ENCODE results near the gene TSBP1.
"Not testable (repeated sequence)": the region's sequence is repeated elsewhere in the genome, so short reads cannot be mapped to it uniquely, and the experiment has no call there.

Gene TSBP1

GRCh38 chr6:32375739-32376529, 4.2 kb upstream of the TSBP1 start:
- DNase-seq (ENCODE audit: low read depth): no peak

DNA sequence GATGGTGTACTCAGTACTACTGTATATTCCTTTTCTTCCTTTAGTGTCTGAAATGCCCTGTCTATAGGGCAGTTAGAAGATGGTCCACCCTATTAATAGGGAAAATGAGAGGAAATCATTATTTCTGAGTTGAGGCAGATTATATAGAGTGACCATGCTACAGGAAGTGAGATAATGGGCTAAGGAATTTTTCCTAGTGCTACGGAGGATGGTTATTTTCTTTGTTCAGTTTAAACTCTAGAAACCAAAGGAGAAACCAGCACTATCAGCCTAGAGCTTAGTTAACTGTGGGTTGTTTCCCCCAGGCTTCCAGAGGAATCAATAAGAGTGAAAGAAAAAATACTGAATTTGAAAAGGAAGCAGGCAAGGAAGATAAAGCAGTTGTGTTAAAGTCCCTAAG, 474 bp downstream of the TSBP1 start:
- peak; percentile 39 for DNase-seq (ENCODE audit: low read depth)

GRCh38 chr6:32370505-32370904, 1.2 kb downstream of the TSBP1 start:
- peak; percentile 74 for DNase-seq (ENCODE audit: low read depth)

- peak; percentile 96 for DNase-seq (ENCODE audit: low read depth)
Measured at GRCh38 chr6:32369660-32370059, 2.0 kb downstream of the TSBP1 start.

GRCh38 chr6:32367644-32368043, 4.1 kb downstream of the TSBP1 start:
- no peak for DNase-seq (ENCODE audit: low read depth)

- DNase-seq (ENCODE audit: low read depth): not testable (repeated sequence)
Measured at GRCh38 chr6:32359225-32359624, 12.5 kb downstream of the TSBP1 start.

DNA sequence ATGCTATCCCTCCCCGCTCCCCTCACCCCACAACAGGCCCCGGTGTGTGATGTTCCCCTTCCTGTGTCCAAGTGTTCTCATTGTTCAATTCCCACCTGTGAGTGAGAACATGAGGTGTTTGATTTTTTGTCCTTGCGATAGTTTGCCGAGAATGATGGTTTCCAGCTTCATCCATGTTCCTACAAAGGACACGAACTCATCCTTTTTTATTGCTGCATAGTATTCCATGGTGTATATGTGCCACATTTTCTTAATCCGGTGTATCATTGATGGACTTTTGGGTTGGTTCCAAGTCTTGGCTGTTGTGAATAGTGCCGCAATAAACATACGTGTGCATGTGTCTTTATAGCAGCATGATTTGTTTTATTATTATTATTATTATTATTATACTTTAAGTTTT, 13.2 kb downstream of the TSBP1 start:
- not testable (repeated sequence) for DNase-seq (ENCODE audit: low read depth)

DNA sequence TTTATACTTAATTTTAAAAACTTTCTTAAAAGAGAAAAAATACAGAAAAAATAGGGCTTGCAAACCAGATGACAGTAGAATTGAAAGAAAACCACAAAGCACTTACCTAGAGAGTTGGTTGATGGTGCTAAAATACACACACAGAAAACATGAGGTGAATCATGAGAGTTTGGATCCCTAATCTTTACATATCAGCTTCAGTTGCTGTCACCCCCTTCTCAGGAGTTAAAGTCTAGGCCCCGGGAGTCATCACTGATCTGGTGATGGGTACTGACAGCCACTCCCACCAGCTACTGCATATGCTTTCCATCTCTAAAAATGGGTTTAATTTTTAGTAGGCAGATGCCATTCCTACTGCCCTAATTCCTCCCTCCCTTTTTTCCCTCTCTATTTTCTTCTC, 16.7 kb downstream of the TSBP1 start:
- no peak for DNase-seq (ENCODE audit: low read depth)

GRCh38 chr6:32353348-32353747, 18.4 kb downstream of the TSBP1 start:
- DNase-seq (ENCODE audit: low read depth): no peak

GRCh38 chr6:32340242-32340641, 31.5 kb downstream of the TSBP1 start:
- DNase-seq (ENCODE audit: low read depth): no peak

DNA sequence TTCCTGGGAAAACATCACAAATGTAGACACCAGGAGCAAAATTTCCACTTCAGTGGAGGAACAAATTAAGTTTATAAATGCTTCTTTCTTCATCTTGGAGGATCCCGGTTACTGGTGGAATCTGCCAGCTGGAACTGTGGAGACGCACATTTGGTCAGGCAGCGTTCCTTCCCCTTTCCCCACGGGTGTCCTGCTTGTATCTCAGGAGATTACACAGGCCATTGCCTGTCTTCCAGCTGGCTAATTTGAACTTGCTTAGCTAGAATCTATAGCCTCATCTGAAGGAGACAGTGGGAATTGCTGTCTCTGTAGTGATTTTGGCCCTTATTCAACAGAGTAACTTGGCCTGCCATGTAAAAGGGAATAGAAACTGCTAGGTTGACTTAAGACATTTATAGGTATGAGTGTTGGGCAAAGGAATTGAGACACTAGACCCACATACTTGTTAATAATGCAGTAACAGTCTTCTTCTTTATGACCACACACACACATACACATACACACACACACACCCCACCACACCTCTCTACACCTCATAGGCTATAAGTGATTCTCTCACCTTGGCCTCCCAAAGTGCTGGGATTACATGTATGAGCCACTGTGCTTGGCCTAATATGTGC, 34.4 kb downstream of the TSBP1 start:
- DNase-seq (ENCODE audit: low read depth): no peak

DNA sequence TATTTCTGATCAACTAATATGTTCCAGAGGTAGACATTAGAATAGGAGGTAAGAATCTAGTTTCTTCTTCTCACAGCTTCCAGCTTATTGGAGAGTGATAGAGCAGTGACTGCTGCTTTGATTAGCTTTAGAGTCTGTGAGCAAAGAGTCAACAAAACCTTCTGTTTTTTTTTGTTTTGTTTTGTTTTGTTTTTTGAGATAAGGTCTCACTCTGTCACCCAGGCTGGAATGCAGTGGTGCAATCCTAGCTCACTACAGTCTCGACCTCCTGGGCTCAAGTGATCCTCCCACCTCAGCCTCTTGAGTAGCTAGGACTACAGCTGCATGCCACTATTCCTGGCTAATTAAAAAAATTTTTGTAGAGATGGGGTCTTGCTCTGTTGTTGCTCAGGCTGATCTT, 39.3 kb downstream of the TSBP1 start:
- no peak for DNase-seq (ENCODE audit: low read depth)

GRCh38 chr6:32329141-32329540, 42.6 kb downstream of the TSBP1 start:
- no peak for DNase-seq (ENCODE audit: low read depth)

DNA sequence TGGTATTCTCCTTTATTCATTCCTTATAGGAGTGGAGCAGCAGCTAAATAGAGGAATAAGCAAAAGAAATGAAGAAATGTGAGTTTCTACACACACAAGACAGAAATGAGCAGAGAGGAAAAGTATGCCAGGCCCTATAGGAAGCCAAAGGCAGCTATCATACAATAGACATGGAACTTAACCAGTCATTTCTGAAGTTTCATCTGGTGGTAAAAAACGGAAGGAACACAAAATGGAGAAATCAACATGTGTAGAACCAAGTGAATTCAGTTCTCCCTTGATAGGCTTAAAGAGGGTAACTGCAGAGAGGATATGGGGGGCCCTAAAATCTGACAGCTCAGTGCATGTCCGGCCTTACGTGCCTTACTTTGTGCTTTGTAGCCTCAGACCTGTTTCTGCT, 44.6 kb downstream of the TSBP1 start:
- no peak for DNase-seq (ENCODE audit: low read depth)

- DNase-seq (ENCODE audit: low read depth): no peak
Measured at GRCh38 chr6:32318501-32318900, 53.2 kb downstream of the TSBP1 start.

GRCh38 chr6:32317541-32317940, 54.2 kb downstream of the TSBP1 start:
- no peak for DNase-seq (ENCODE audit: low read depth)

GRCh38 chr6:32313964-32314363, 57.7 kb downstream of the TSBP1 start:
- no peak for DNase-seq (ENCODE audit: low read depth)

DNA sequence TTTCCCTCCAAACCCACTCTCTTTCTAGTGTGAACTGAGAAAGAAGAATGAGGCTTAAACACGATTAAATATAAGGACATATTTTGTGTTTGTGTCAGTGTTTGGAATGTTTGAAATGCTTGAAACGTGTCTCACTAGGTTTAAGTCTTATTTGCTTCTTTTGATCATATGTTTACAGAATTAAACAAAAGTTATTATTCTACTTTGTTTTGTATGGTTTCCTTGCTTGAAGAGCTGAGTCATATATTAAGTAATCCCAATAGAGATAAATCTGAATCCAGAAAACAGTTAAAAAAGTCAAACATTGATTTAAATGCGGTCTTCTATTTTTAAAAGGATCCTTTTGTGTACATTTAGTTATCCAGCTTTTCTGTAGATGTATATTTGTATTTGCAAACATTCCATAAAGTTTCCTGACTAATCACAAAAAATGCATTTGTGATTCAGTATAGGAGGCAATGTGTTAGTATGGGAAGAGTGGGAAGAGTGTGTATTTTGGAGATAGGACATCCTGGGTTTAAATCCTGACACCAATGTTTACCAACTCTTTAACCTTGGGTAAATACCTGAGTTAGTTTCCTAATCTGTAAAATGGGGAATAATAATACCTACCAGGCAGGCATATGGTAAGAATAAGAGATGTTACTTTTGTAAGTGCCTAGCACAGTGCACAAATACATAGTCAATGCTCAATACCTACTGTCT, 72.9 kb downstream of the TSBP1 start:
- peak; percentile 83 for DNase-seq (ENCODE audit: low read depth)

GRCh38 chr6:32294980-32295379, 76.7 kb downstream of the TSBP1 start:
- DNase-seq (ENCODE audit: low read depth): not testable (repeated sequence)

GRCh38 chr6:32294566-32294965, 77.1 kb downstream of the TSBP1 start:
- DNase-seq (ENCODE audit: low read depth): no peak

- DNase-seq (ENCODE audit: low read depth): no peak
Measured at GRCh38 chr6:32293695-32294094, 78.0 kb downstream of the TSBP1 start.

DNA sequence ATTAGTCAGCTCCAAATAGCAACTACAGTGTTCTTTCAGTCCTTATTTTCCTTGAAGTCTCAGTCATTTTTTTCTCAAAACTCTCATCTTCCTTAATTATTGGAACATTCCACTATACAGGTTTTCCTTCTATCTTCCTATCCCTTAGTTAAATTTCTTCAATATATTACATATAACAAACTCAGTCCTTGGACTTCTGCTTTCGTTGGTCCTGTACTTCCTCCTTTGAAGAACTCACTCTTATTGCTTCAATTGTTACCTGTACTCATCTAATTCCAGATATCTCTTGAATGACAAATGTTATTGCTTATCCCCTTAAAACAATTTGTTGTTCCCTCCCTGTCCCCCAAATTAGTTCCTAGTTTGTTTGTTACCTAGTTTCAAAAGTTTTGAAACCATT, 80.2 kb downstream of the TSBP1 start:
- no peak for DNase-seq (ENCODE audit: low read depth)

DNA sequence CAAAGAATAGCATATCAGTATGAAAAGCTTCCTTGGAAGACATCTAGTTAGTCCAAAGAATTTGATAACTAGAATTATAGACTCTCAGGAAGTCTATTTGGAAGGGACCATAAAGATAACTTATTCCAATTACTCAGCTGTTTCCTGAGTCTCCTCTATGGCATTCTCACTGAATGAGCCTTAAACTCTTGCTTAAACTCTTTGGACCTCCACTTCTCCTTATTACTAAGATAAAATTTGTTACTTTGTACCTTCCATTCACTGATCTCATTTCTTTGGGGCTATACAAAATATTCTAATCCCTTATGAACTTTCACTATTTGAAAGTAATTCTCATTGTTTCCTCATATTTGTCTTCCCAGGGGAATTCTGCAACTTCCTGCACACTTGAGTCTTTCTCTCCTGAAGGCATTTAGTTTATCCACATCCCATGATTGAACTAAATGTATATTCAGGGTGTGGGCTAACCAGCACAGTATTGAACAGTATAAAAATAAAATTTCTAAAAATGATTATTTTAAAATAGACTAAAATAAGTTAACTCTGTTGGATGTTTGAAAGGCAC, 80.7 kb downstream of the TSBP1 start:
- DNase-seq (ENCODE audit: low read depth): no peak

Measured in ELR (cell line).